ENCODE data around the gene C17orf75.

DNA sequence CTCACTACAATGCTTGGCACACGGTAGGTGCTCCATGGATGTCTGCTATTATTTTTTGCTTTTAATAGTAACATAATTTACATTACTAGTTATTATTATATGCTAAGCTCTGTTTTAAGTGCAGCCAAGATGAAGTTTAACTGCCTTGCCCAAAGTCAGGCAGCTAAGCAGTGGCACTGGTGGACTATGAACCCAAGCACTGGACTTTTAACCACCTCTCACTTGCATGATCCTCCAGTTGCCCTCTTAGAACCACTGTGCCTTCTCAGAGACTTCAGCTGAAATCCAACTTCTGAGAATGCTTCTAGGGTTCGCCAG, 6.5 kb upstream of the C17orf75 start:
- TF ChIP-seq, protein P1, sequence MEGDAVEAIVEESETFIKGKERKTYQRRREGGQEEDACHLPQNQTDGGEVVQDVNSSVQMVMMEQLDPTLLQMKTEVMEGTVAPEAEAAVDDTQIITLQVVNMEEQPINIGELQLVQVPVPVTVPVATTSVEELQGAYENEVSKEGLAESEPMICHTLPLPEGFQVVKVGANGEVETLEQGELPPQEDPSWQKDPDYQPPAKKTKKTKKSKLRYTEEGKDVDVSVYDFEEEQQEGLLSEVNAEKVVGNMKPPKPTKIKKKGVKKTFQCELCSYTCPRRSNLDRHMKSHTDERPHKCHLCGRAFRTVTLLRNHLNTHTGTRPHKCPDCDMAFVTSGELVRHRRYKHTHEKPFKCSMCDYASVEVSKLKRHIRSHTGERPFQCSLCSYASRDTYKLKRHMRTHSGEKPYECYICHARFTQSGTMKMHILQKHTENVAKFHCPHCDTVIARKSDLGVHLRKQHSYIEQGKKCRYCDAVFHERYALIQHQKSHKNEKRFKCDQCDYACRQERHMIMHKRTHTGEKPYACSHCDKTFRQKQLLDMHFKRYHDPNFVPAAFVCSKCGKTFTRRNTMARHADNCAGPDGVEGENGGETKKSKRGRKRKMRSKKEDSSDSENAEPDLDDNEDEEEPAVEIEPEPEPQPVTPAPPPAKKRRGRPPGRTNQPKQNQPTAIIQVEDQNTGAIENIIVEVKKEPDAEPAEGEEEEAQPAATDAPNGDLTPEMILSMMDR (IDR thresholded peaks at IDR 0.05; ENCODE audit: low read depth, low read length): no peak
- TF ChIP-seq MYC (IDR thresholded peaks at IDR 0.05; ENCODE audit: low read depth, low read length): no peak
- TF ChIP-seq POLR2A (IDR thresholded peaks at IDR 0.05; ENCODE audit: extremely low read depth, insufficient read length): no peak
